KOPT-K1 (cell line): Measurements from ENCODE around the gene LYPD1.

Source experiments
- H3K27ac ChIP-seq: fragments of 200-600 bp; sonication (generic); 2 replicates; pipeline ENCODE4 v1.5.1; 2016; ENCODE audit warnings: antibody characterized with exemption, mild to moderate bottlenecking, low read depth, low read length; ENCODE audit not compliant: poor library complexity, severe bottlenecking
- H3K36me3 ChIP-seq: fragments of 200-600 bp; sonication (generic); 2 replicates; pipeline ENCODE4 v1.5.1; 2017; ENCODE audit warnings: antibody characterized with exemption, mild to moderate bottlenecking, low read length, moderate library complexity; ENCODE audit not compliant: insufficient read depth
- H3K9me3 ChIP-seq: fragments of 200-600 bp; sonication (generic); 2 replicates; pipeline ENCODE4 v1.5.1; 2017; ENCODE audit warnings: antibody characterized with exemption, low read length, mild to moderate bottlenecking; ENCODE audit not compliant: insufficient read depth, poor library complexity, severe bottlenecking

The LYPD1 gene

GRCh38 chr2:132623096-132623839, 46.7 kb downstream of the LYPD1 start:
- Histone ChIP-seq H3K36me3 (no peaks in the 10 kb centered on the region), H3K9me3 (no peaks in the 10 kb centered on the region), H3K27ac (no peak overlapping the region)

GRCh38 chr2:132621131-132621875, 48.7 kb downstream of the LYPD1 start:
- Histone ChIP-seq H3K36me3 (no peaks in the 10 kb centered on the region), H3K27ac (no peak overlapping the region), H3K9me3 (no peaks in the 10 kb centered on the region)

GRCh38 chr2:132620115-132620514, 49.9 kb downstream of the LYPD1 start:
- Histone ChIP-seq H3K36me3 (no peaks in the 10 kb centered on the region), H3K27ac (no peak overlapping the region), H3K9me3 (no peaks in the 10 kb centered on the region)

- Histone ChIP-seq H3K27ac (no peak overlapping the region), H3K36me3 (no peaks in the 10 kb centered on the region), H3K9me3 (no peaks in the 10 kb centered on the region)
These were observed 51.3 kb downstream of the LYPD1 start for GRCh38 chr2:132618734-132619133.

GRCh38 chr2:132617989-132618388, 52.0 kb downstream of the LYPD1 start:
- Histone ChIP-seq H3K27ac (no peak overlapping the region), H3K36me3 (no peaks in the 10 kb centered on the region), H3K9me3 (no peaks in the 10 kb centered on the region)

- no peak overlapping the region for H3K27ac ChIP-seq
- H3K9me3 ChIP-seq = no peaks in the 10 kb centered on the region
- no peaks in the 10 kb centered on the region for H3K36me3 ChIP-seq
These were observed 54.5 kb downstream of the LYPD1 start for GRCh38 chr2:132615329-132616085.

- no peaks in the 10 kb centered on the region for H3K36me3 ChIP-seq
- H3K27ac ChIP-seq = no peak overlapping the region
- H3K9me3 ChIP-seq = no peaks in the 10 kb centered on the region
These were observed 58.3 kb downstream of the LYPD1 start for GRCh38 chr2:132611719-132612118.

GRCh38 chr2:132609101-132609890, 60.7 kb downstream of the LYPD1 start:
- H3K36me3 ChIP-seq = no peaks in the 10 kb centered on the region
- H3K9me3 ChIP-seq = no peaks in the 10 kb centered on the region
- H3K27ac ChIP-seq = no peak overlapping the region

- no peaks in the 10 kb centered on the region for H3K9me3 ChIP-seq
- H3K36me3 ChIP-seq = no peaks in the 10 kb centered on the region
- no peak overlapping the region for H3K27ac ChIP-seq
These were observed 61.7 kb downstream of the LYPD1 start for GRCh38 chr2:132608311-132608710.

- Histone ChIP-seq H3K9me3 (no peaks in the 10 kb centered on the region), H3K27ac (no peak overlapping the region), H3K36me3 (no peaks in the 10 kb centered on the region)
These were observed 62.4 kb downstream of the LYPD1 start for GRCh38 chr2:132607426-132608090.

GRCh38 chr2:132606649-132607048, 63.4 kb downstream of the LYPD1 start:
- H3K36me3 ChIP-seq = no peaks in the 10 kb centered on the region
- H3K27ac ChIP-seq = no peak overlapping the region
- no peaks in the 10 kb centered on the region for H3K9me3 ChIP-seq

GRCh38 chr2:132605236-132606180, 64.5 kb downstream of the LYPD1 start:
- Histone ChIP-seq H3K36me3 (no peaks in the 10 kb centered on the region), H3K27ac (no peak overlapping the region), H3K9me3 (no peaks in the 10 kb centered on the region)

GRCh38 chr2:132604561-132604960, 65.4 kb downstream of the LYPD1 start:
- no peaks in the 10 kb centered on the region for H3K9me3 ChIP-seq
- no peaks in the 10 kb centered on the region for H3K36me3 ChIP-seq
- H3K27ac ChIP-seq = no peak overlapping the region
